ENCODE results near the gene WNT4. TPM values are rescaled to one million over a fixed set of nuclear protein-coding genes. Genes with fewer than 3 reads are reported as not detected.

The WNT4 gene
- total and polyA plus RNA-seq, 10 of the 15 experiments (the other 5 are each of a cell fraction or from before 2014, with no cell fraction given), result 0.01 TPM; not detected in 9

DNA sequence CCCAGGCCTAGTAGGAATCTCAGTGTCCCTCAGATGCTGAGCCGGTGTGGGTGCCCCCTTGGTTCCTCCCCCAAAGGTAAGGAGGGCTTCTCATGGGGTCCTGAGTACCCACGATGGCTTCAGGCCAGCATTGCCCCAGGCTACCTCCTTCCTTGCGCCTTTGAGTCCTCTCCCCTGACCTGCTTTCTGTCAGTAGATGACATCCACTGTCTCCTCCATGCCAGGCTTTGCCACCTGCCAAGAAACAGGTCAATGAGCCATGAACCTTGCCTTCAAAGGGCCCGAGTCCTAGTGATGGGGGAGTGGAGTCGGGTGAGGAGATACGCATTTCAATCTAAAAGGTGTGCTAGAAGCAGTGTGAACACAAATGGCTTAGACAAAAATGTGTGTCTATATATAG is 15.6 kb downstream of the WNT4 start:
- TF ChIP-seq KDM1A (IDR thresholded peaks at IDR 0.05; ENCODE audit: borderline replicate concordance), result no peak
- TF ChIP-seq SIN3A (IDR thresholded peaks at IDR 0.05; ENCODE audit: low read depth, low read length), result no peak
- TF ChIP-seq WRNIP1 (IDR thresholded peaks at IDR 0.05; ENCODE audit: borderline replicate concordance, low read depth, low read length), result no peak
- no peak for TF ChIP-seq MTA2 (IDR thresholded peaks at IDR 0.05; ENCODE audit: low read depth)
- TF ChIP-seq, protein P1, sequence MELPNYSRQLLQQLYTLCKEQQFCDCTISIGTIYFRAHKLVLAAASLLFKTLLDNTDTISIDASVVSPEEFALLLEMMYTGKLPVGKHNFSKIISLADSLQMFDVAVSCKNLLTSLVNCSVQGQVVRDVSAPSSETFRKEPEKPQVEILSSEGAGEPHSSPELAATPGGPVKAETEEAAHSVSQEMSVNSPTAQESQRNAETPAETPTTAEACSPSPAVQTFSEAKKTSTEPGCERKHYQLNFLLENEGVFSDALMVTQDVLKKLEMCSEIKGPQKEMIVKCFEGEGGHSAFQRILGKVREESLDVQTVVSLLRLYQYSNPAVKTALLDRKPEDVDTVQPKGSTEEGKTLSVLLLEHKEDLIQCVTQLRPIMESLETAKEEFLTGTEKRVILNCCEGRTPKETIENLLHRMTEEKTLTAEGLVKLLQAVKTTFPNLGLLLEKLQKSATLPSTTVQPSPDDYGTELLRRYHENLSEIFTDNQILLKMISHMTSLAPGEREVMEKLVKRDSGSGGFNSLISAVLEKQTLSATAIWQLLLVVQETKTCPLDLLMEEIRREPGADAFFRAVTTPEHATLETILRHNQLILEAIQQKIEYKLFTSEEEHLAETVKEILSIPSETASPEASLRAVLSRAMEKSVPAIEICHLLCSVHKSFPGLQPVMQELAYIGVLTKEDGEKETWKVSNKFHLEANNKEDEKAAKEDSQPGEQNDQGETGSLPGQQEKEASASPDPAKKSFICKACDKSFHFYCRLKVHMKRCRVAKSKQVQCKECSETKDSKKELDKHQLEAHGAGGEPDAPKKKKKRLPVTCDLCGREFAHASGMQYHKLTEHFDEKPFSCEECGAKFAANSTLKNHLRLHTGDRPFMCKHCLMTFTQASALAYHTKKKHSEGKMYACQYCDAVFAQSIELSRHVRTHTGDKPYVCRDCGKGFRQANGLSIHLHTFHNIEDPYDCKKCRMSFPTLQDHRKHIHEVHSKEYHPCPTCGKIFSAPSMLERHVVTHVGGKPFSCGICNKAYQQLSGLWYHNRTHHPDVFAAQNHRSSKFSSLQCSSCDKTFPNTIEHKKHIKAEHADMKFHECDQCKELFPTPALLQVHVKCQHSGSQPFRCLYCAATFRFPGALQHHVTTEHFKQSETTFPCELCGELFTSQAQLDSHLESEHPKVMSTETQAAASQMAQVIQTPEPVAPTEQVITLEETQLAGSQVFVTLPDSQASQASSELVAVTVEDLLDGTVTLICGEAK (IDR thresholded peaks at IDR 0.05; ENCODE audit: borderline replicate concordance), result no peak
- no peak for TF ChIP-seq NFIC (IDR thresholded peaks at IDR 0.05; ENCODE audit: low read depth, low read length)
- TF ChIP-seq ZZZ3 (IDR thresholded peaks at IDR 0.05; ENCODE audit: control insufficient read depth, insufficient read length, low read depth), result no peak
- TF ChIP-seq MEF2B (IDR thresholded peaks at IDR 0.05; ENCODE audit: partially characterized antibody, poor library complexity, severe bottlenecking), result no peak
- no peak for TF ChIP-seq JUNB (IDR thresholded peaks at IDR 0.05)
- TF ChIP-seq ZSCAN29 (IDR thresholded peaks at IDR 0.05), result no peak
- no peak for TF ChIP-seq PML (IDR thresholded peaks at IDR 0.05; ENCODE audit: low read length)
- no peak for TF ChIP-seq ZBED1 (IDR thresholded peaks at IDR 0.05; ENCODE audit: borderline replicate concordance)
- TF ChIP-seq ZNF24 (IDR thresholded peaks at IDR 0.05), result no peak
- Histone ChIP-seq H4K20me1 (ENCODE audit: control insufficient read depth, insufficient read depth) (no peaks in the 10 kb centered on the region), H3K4me1 (ENCODE audit: control insufficient read depth, insufficient read depth, low read length) (no peaks in the 10 kb centered on the region), H3K9ac (ENCODE audit: control insufficient read depth, insufficient read depth, low read length) (no peak overlapping the region), H3K27me3 (replicated peaks in 1 of 2; ENCODE audit: control insufficient read depth in 2 of 2, insufficient read depth in 2 of 2, low read length in 1 of 2) (no peaks in the 10 kb centered on the region), H3K36me3 (ENCODE audit: control insufficient read depth in 2 of 2, insufficient read depth in 2 of 2, low read length in 1 of 2) (no peaks in the 10 kb centered on the region), H3K79me2 (ENCODE audit: control insufficient read depth, insufficient read depth, low read length) (no peaks in the 10 kb centered on the region), H3K27ac (ENCODE audit: control insufficient read depth, insufficient read depth) (no peak overlapping the region), H3K9me3 (replicated peaks; ENCODE audit: control insufficient read depth, insufficient read depth, low read length) (no peaks in the 10 kb centered on the region), H2AFZ (ENCODE audit: control insufficient read depth, low read depth, low read length) (no peak overlapping the region), H3K4me3 (no peak overlapping the region), H3K4me2 (ENCODE audit: control insufficient read depth, insufficient read depth) (no peak overlapping the region)
- no peak for ATAC-seq
- no peak for DNase-seq (ENCODE audit: low read depth, low spot score)
- WGBS (ENCODE audit: insufficient coverage, insufficient replicate concordance, low lambda C conversion rate, missing lambda C conversion rate), result 58% methylated on average over 6 of the region's 6 CpGs
- ChIA-PET CTCF (interaction anchor here (1.1 kb wide), 1 partner anchor 289 kb away, joined by 6 read pairs; no protein-coding TSS in a partner anchor), POLR2A (no interaction called here), SMC1A (ENCODE audit: uncharacterized antibody, unreplicated experiment) (interaction anchor here (0.7 kb wide), 1 partner anchor 19 kb away, joined by 3 read pairs; no protein-coding TSS in a partner anchor), RAD21 (ENCODE audit: unreplicated experiment) (no interaction called here)
- FAIRE-seq, result no peak
- in situ Hi-C loops (cut with MboI) (no loop called here), intact Hi-C loops (cut with micrococcal nuclease; ENCODE audit: unreplicated experiment) (no loop called here)
- BruUV-seq (replicated peaks), result no TSS peak
